ENCODE results near the gene MEIS1.

MEIS1 gene

GRCh38 chr2:66569321-66569851 lies 134.5 kb downstream of the MEIS1 start:
- TF ChIP-seq CTCF (IDR thresholded peaks at IDR 0.05): no peak
- H3K9me3 ChIP-seq: no peaks in the 10 kb centered on the region
- no peak overlapping the region for H3K27ac ChIP-seq
- H3K4me1 ChIP-seq (ENCODE audit: control insufficient read depth in 1 of 2, insufficient read depth in 1 of 2, low read depth in 1 of 2, low read length in 1 of 2): peaks cover 0 to under 1% of the 10 kb centered on the region in 2 experiments
- peaks cover 30% of the 10 kb centered on the region for H3K27me3 ChIP-seq
- no peaks in the 10 kb centered on the region for H3K36me3 ChIP-seq
- no peak overlapping the region for H3K4me3 ChIP-seq (ENCODE audit: low read depth in 1 of 2, low read length in 1 of 2)

- no peak for TF ChIP-seq CTCF (IDR thresholded peaks at IDR 0.05)
- H3K27ac ChIP-seq: no peak overlapping the region
- peaks cover 0 to 6% of the 10 kb centered on the region in 2 experiments for H3K4me1 ChIP-seq (ENCODE audit: control insufficient read depth in 1 of 2, insufficient read depth in 1 of 2, low read depth in 1 of 2, low read length in 1 of 2)
- H3K36me3 ChIP-seq: no peaks in the 10 kb centered on the region
- H3K27me3 ChIP-seq: peaks cover 36% of the 10 kb centered on the region
- no peaks in the 10 kb centered on the region for H3K9me3 ChIP-seq
- no peak overlapping the region for H3K4me3 ChIP-seq (ENCODE audit: low read depth in 1 of 2, low read length in 1 of 2)
These were observed 135.0 kb downstream of the MEIS1 start for GRCh38 chr2:66569974-66570373.

- Histone ChIP-seq H3K9me3 (no peaks in the 10 kb centered on the region), H3K27me3 (peaks cover 41% of the 10 kb centered on the region), H3K27ac (no peak overlapping the region), H3K4me3 (ENCODE audit: low read depth in 1 of 2, low read length in 1 of 2) (no peak overlapping the region), H3K36me3 (no peaks in the 10 kb centered on the region), H3K4me1 (ENCODE audit: control insufficient read depth in 1 of 2, insufficient read depth in 1 of 2, low read depth in 1 of 2, low read length in 1 of 2) (peaks cover 0 to 11% of the 10 kb centered on the region in 2 experiments)
- no peak for TF ChIP-seq CTCF (IDR thresholded peaks at IDR 0.05)
These were observed 135.5 kb downstream of the MEIS1 start for GRCh38 chr2:66570471-66570870.

- no peaks in the 10 kb centered on the region for H3K9me3 ChIP-seq
- peaks cover 56% of the 10 kb centered on the region for H3K27me3 ChIP-seq
- H3K4me3 ChIP-seq (ENCODE audit: low read depth in 1 of 2, low read length in 1 of 2): no peak overlapping the region
- TF ChIP-seq CTCF (IDR thresholded peaks at IDR 0.05): no peak
- no peak overlapping the region for H3K27ac ChIP-seq
- H3K4me1 ChIP-seq (ENCODE audit: control insufficient read depth in 1 of 2, insufficient read depth in 1 of 2, low read depth in 1 of 2, low read length in 1 of 2): peaks cover under 1 to 25% of the 10 kb centered on the region in 2 experiments
- H3K36me3 ChIP-seq: no peaks in the 10 kb centered on the region
These were observed 137.0 kb downstream of the MEIS1 start for GRCh38 chr2:66571918-66572317.

GRCh38 chr2:66572391-66572790 lies 137.5 kb downstream of the MEIS1 start:
- H3K4me3 ChIP-seq (ENCODE audit: low read depth in 1 of 2, low read length in 1 of 2): no peak overlapping the region
- H3K4me1 ChIP-seq (ENCODE audit: control insufficient read depth in 1 of 2, insufficient read depth in 1 of 2, low read depth in 1 of 2, low read length in 1 of 2): peaks cover 4 to 30% of the 10 kb centered on the region in 2 experiments

More at GRCh38 chr2:66572391-66572790, 137.5 kb downstream of the MEIS1 start:
- Histone ChIP-seq H3K27ac (no peak overlapping the region), H3K9me3 (no peaks in the 10 kb centered on the region), H3K36me3 (no peaks in the 10 kb centered on the region), H3K27me3 (peaks cover 60% of the 10 kb centered on the region)
- no peak for TF ChIP-seq CTCF (IDR thresholded peaks at IDR 0.05)
